ENCODE data around the gene SLAMF9.

GRCh38 chr1:159913451-159914192, 40.4 kb downstream of the SLAMF9 start:
- TF ChIP-seq EZH2 (IDR thresholded peaks at IDR 0.05; ENCODE audit: insufficient read depth, poor library complexity, severe bottlenecking), result no peak
- no peak for TF ChIP-seq EZH2phosphoT487 (IDR thresholded peaks at IDR 0.05; ENCODE audit: insufficient read depth, low read depth)
